Stimulated activated CD4-positive, alpha-beta T cell treated with anti-CD3 and anti-CD28 coated beads, Interleukin-4, amount 100 ng/mL, for 48 hours (primary cell): ENCODE measurements around the gene NSMCE4A.
"Not testable (repeated sequence)": the region's sequence is repeated elsewhere in the genome, so short reads cannot be mapped to it uniquely, and the experiment has no call there.

Experiments used
- DNase-seq, 2 donors: peaks; one replicate each; pipeline ENCODE4 v3.0.0-alpha.2; 2020; ENCODE audit warnings: low read depth in 2 of 2

The NSMCE4A gene

GRCh38 chr10:121988361-121989324, 13.6 kb upstream of the NSMCE4A start, which contains the start of gene TACC2:
Gene TACC2, plus strand, starts transcription at chr10:121989163. Its CDS starts 32,819 bp downstream, at chr10:122021982.
- DNase-seq = no peak

DNA sequence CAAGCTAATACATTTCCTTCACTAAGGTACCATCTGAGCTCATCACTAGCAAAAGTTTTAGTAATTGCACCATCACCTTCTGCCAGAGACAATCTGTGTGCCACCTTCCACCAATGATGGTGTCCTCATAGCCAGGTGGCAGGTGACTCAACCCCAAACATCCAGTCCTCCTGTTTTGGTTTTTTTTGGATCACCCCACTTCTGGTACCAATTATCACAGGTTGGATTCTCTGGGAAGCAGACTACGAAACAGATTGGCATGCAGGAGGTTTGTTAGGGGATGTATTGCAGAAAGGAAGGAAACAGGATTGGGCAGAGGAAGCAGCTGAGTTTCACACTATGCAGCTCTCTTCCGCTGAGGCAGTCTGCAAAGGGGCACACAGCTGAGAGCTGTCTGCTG, 9.4 kb upstream of the NSMCE4A start:
- no peak for DNase-seq

DNA sequence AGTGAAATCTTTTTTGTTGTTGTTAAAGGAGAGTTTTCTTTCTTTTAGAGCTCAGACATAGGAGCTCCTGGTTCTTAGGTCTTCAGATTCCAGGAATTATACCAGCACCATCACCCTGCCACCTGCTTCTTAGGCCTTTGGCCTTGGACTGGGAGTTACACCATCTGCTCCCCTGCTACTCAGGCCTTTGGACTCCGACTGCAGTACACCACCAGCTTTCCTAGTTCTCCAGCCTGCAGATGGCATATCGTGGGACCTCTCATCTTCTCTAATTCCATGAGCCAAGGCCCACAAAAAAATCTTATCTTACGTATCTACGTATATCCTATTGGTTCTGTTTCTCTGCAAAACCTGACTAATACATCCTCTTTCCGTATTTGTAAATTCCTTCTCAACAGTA, 8.8 kb upstream of the NSMCE4A start:
- DNase-seq = no peak

DNA sequence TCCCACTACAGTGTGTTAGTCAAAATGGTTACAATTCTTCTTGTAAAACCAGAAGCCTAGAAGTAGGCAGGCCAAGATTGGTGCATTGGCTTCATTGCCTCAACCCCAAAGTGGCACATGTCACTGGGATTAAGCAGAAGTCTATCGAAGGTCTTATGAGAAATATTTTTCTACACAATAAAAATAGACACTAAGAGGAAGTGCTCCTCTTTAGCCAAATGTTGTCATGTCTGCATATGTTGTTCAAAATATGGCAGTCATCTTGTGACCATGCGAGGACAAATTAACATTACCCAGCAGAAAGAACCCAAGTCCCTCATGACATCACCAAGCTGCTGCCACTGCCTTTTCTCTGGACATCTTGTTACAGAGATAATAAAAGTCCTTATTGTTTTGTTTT, 6.3 kb upstream of the NSMCE4A start:
- DNase-seq = no peak

DNA sequence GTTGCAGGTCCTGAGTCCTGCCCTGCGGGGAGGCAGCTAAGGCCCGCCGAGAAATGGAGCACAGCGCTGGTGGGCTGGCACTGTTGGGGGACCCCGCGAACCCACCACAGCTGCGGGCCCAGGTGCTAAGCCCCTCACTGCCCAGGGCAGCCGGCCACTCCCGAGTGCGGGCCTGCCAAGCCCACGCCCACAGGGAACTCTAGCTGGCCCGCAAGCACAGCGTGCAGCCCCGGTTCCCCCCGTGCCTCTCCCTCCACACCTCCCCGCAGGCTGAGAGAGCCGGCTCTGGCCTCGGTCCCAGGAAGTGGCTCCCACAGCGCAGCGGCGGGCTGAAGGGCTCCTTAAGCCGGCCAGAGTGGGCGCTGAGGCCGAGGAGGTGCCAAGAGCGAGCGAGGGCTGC, 3.5 kb upstream of the NSMCE4A start:
- no peak for DNase-seq

DNA sequence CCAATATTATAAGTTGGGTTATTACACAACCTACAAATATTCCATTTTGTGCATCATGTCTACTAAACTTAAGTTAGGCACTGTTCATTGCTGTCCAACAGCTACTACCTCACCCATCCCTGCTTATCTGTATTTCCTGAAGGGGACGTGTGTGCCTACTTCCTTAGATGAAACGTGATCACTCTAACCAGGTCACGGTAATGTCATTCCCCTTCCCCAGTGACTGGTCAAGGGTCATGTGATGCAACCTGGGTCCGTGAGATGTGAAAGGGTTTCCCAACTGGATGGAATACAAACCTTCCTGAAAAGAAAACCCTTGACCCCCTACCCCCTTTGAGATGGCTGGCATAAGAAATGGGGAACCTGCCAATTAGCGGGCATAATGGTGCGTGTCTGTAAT, 1.6 kb upstream of the NSMCE4A start:
- DNase-seq = no peak

DNA sequence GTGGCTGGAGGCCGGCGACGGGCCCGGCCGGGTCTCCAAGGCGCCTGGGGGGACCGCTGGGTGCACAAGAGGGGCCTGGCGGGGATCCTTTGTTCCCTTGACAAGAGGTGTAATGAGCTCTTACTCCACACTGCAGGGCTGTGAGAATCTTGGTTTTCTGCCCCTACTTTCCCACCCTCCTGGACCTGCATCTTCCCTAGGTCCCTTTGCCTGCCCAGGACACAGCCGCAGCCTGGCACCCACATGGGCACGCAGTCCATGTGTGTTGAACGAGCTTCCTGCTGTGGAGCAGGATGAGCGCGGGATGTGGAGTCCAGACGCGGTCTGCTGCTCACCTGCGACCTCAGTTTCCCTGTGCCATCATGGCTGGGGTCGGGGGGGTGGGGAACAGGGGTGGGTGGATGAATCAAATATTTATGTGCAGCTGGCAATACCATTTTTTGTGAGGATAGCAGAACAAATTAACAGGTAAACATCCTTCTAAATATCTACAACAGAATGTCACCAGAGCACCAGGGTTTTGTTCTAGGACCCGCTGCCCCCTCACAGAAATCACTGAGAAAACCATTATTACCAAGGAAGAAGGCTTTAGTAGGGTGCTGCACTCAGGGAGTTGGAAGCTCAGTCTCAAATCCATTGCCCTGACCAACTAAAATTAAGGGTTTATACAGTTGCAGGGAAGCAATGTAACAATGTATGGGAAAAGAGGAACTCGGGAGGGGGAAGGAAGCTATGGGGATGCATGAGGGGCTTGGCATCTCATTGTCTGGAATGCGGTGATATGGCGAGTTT, 474 bp upstream of the NSMCE4A start:
- no peak for DNase-seq

DNA sequence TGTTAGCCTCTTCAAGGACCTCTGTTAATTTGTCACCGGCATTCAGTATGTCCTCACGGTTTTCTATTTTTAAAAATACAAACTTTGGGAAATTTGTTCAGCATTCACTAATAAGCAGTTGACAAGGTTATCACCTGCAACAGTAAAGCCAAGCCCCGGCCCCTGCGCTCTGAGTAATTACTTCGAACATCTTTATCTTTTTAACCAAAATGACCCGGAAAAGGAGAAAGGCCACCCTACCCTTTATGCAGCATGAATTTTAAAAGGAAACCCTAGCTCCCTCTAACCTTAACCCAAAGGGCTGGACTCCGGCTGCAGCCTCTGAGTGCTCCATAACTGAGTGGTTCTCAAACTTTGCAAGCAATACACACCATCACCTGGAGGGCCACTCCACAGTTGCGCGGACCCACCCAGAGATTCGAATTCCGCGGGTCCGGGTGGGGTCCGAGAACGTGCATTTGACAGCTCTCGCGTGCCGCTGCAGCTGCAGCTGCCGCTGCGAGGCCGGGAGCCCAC, 940 bp downstream of the NSMCE4A start:
- no peak for DNase-seq

GRCh38 chr10:121969086-121969485, 5.9 kb downstream of the NSMCE4A start:
- DNase-seq = not testable (repeated sequence)

DNA sequence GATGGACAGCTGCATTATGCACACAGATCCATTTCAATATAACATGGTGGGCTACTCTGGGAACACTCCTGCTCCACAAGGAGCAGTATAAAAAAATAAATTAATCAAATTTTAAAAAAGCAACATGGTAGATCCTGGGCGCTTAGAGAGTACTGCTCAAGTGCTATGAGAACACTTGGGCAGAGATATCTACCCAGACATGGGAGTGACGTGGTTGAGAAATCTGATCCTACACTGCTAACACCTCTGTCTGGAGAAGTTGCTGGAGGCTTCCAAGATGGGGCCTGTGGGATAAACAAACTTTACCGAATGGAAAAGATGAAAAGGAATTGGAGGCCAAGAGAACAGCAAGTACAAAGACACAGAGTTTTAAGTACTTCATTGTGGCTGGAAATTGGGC, 9.0 kb downstream of the NSMCE4A start:
- DNase-seq = no peak

GRCh38 chr10:121961456-121961855, 13.6 kb downstream of the NSMCE4A start:
- no peak for DNase-seq

DNA sequence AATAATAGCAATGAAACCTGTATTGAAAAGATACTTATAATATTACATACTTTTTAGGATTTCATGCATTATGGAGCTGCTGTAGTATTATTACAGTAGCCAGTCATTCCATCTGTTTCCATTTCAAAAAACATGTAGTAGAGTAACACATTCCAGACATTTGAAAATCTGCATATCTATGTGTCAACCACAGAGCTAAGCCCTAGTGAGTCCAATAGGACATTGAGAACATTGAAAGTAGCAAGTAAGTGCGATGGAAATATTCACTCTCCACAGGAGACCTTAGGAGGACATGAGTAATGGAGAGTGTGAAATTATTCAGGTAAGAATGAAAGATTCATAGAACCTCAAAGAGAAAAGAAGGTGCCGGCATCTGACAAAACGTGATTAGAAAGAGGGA, 15.3 kb downstream of the NSMCE4A start:
- DNase-seq = no peak

- DNase-seq = no peak
These were observed 18.6 kb downstream of the NSMCE4A start for GRCh38 chr10:121956111-121957061.

- no peak for DNase-seq
These were observed 22.8 kb downstream of the NSMCE4A start for GRCh38 chr10:121952226-121952625.

GRCh38 chr10:121949451-121949850, 25.6 kb downstream of the NSMCE4A start:
- DNase-seq = no peak

GRCh38 chr10:121949049-121949448, 26.0 kb downstream of the NSMCE4A start:
- no peak for DNase-seq

- no peak for DNase-seq
These were observed 27.4 kb downstream of the NSMCE4A start for GRCh38 chr10:121947343-121948330.

DNA sequence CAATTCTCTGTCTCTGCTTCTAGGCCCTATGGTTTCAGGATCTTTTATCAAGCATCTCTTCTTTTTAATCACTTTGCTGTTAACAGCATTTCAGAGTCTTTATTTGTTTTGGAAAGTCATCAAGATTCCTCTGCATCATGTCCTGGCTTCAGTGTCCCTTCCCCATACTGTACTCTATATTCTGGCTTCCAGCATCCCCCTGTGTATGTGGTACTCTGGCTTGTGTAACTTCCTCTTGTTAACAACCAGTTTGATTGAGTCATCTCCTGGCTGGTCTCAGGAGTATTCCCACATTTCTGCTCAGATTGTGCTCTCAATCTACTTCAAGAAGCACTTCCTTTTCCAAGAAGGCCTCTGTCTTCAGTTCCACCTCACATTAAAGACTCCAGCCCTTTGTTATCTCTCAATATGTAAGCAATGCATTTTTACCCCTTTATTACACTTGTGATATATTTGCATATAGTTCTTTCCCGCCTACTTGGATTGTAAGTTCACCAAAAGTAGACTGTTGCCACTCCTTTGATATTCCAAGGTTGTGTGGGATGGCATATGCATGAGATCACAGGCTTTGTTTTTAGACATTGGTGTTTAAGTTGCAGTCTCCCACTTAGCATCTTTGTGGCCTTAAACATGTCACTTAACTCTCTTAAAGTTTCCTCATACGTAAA, 32.1 kb downstream of the NSMCE4A start:
- no peak for DNase-seq

GRCh38 chr10:121941532-121941931, 33.5 kb downstream of the NSMCE4A start:
- no peak for DNase-seq

- no peak for DNase-seq
These were observed 38.7 kb downstream of the NSMCE4A start for GRCh38 chr10:121936295-121936694.
